Chondrocyte (in vitro differentiated cells): ENCODE data around the gene TOP3A. TPM values are rescaled to one million over a fixed set of nuclear protein-coding genes. Genes with fewer than 3 reads are reported as not detected.

ENCODE experiments used
- DNase-seq: peaks from one replicate; pipeline ENCODE4 v3.0.0; 2021; ENCODE audit warnings: mixed read lengths, low spot score
- H3K27ac Mint-ChIP-seq: one replicate; pipeline ENCODE4 v1.8.0; 2021; ENCODE audit warnings: mild to moderate bottlenecking, moderate library complexity, mixed read lengths; ENCODE audit not compliant: unreplicated experiment
- H3K27me3 Mint-ChIP-seq: 2 replicates; pipeline ENCODE4 v1.8.0; 2021; ENCODE audit warnings: low read depth, mixed read lengths
- H3K36me3 Mint-ChIP-seq: 2 replicates; pipeline ENCODE4 v1.8.0; 2021; ENCODE audit warnings: low read depth, mixed read lengths
- H3K4me1 Mint-ChIP-seq: 2 replicates; pipeline ENCODE4 v1.8.0; 2021; ENCODE audit warnings: low read depth, mild to moderate bottlenecking, mixed read lengths
- H3K4me3 Mint-ChIP-seq: one replicate; pipeline ENCODE4 v1.8.0; 2021; ENCODE audit warnings: mild to moderate bottlenecking, moderate library complexity, mixed read lengths; ENCODE audit not compliant: unreplicated experiment
- H3K9me3 Mint-ChIP-seq: 2 replicates; pipeline ENCODE4 v1.8.0; 2021; ENCODE audit warnings: low read depth, mixed read lengths
- CTCF ChIP-seq: fragments of 200-600 bp; sonication (generic); IDR thresholded peaks from 2 replicates; pipeline ENCODE4 v1.5.0; 2021; ENCODE audit warnings: antibody characterized with exemption, mild to moderate bottlenecking, moderate library complexity
- total RNA-seq: library from RNA; stranded (reverse); gene quantifications from 3 replicates; pipeline ENCODE4 v1.2.1, GENCODE V29; 2021

Gene TOP3A
- total RNA-seq, 1 donor from 2014 or later = 37.7 TPM

GRCh38 chr17:18251204-18251603 lies 63.6 kb downstream of the TOP3A start:
- DNase-seq = no peak
- Mint-ChIP-seq H3K36me3 (peaks cover 29% of the 10 kb centered on the region), H3K4me1 (peaks cover 5% of the 10 kb centered on the region), H3K9me3 (no peaks in the 10 kb centered on the region), H3K27ac (no peak overlapping the region), H3K27me3 (no peaks in the 10 kb centered on the region), H3K4me3 (no peak overlapping the region)
- no peak for TF ChIP-seq CTCF

GRCh38 chr17:18250708-18251107 lies 64.1 kb downstream of the TOP3A start:
- H3K4me1 Mint-ChIP-seq = peaks cover 5% of the 10 kb centered on the region
- DNase-seq = no peak
- H3K27ac Mint-ChIP-seq = no peak overlapping the region
- no peak for TF ChIP-seq CTCF
- H3K36me3 Mint-ChIP-seq = peaks cover 29% of the 10 kb centered on the region
- H3K9me3 Mint-ChIP-seq = no peaks in the 10 kb centered on the region
- H3K27me3 Mint-ChIP-seq = no peaks in the 10 kb centered on the region
- H3K4me3 Mint-ChIP-seq = no peak overlapping the region

GRCh38 chr17:18250259-18250658 lies 64.5 kb downstream of the TOP3A start:
- no peak for TF ChIP-seq CTCF
- H3K4me3 Mint-ChIP-seq = no peak overlapping the region

GRCh38 chr17:18248811-18249210 lies 66.0 kb downstream of the TOP3A start:
- H3K36me3 Mint-ChIP-seq = peaks cover 33% of the 10 kb centered on the region
- no peak overlapping the region for H3K4me3 Mint-ChIP-seq

More at GRCh38 chr17:18250259-18250658, 64.5 kb downstream of the TOP3A start:
- no peaks in the 10 kb centered on the region for H3K9me3 Mint-ChIP-seq
- no peak overlapping the region for H3K27ac Mint-ChIP-seq
- peaks cover 32% of the 10 kb centered on the region for H3K36me3 Mint-ChIP-seq
- H3K4me1 Mint-ChIP-seq = peaks cover 5% of the 10 kb centered on the region
- DNase-seq = no peak
- no peaks in the 10 kb centered on the region for H3K27me3 Mint-ChIP-seq

GRCh38 chr17:18248300-18248731 lies 66.5 kb downstream of the TOP3A start:
- H3K27me3 Mint-ChIP-seq = no peaks in the 10 kb centered on the region
- peak; percentile 82 for TF ChIP-seq CTCF
- peak overlapping the region; percentile 51 for H3K27ac Mint-ChIP-seq
- no peaks in the 10 kb centered on the region for H3K9me3 Mint-ChIP-seq
- H3K4me1 Mint-ChIP-seq = peaks cover 5% of the 10 kb centered on the region
- peaks cover 29% of the 10 kb centered on the region for H3K36me3 Mint-ChIP-seq
- no peak overlapping the region for H3K4me3 Mint-ChIP-seq
- DNase-seq = no peak

More at GRCh38 chr17:18248811-18249210, 66.0 kb downstream of the TOP3A start:
- H3K9me3 Mint-ChIP-seq = no peaks in the 10 kb centered on the region
- TF ChIP-seq CTCF = no peak
- H3K27me3 Mint-ChIP-seq = no peaks in the 10 kb centered on the region
- H3K27ac Mint-ChIP-seq = peak overlapping the region; percentile 51
- H3K4me1 Mint-ChIP-seq = peaks cover 5% of the 10 kb centered on the region
- no peak for DNase-seq
